HG02571 (cell line): ENCODE measurements around the gene TIMMDC1.
"Not testable (repeated sequence)": the region's sequence is repeated elsewhere in the genome, so short reads cannot be mapped to it uniquely, and the experiment has no call there.

Experiments
- ATAC-seq: cut with Tn5 transposase; IDR thresholded peaks from one replicate; pipeline ENCODE4 v1.9.1; 2021; ENCODE audit warnings: mild to moderate bottlenecking, moderate library complexity; ENCODE audit not compliant: unreplicated experiment

Gene TIMMDC1

DNA sequence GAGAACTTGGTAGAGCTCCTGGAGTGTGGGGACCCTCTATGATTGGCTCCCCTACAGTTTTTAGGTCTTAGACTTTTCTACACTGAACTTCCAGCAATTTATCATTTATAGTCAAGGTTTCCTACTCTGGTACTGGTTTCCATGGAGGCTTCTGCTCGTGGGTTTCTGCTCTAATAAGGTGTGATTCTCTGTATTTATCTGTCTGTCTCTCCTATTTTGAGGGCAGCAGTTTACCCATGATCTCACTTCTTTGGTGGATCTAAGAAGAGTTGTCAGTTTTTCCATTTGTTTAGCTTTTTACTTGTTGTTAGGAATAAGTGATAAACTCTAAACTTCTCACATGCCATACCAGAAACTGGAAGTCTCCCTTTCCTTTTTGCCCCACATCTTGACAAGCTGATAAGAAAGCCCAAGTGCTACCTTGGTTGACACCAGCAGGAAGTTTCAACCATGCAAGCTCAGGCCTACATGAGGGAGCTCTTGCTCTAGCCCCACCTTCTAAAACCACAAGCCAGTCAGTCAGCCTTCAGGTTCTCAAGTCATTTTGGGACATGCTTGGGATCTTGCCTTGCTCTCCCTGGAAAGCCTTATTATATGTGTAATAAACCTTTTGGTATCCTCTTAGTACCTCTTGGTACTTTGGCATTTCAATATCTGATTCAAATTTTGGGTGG lies 10.0 kb downstream of the TIMMDC1 start:
- ATAC-seq = no peak

DNA sequence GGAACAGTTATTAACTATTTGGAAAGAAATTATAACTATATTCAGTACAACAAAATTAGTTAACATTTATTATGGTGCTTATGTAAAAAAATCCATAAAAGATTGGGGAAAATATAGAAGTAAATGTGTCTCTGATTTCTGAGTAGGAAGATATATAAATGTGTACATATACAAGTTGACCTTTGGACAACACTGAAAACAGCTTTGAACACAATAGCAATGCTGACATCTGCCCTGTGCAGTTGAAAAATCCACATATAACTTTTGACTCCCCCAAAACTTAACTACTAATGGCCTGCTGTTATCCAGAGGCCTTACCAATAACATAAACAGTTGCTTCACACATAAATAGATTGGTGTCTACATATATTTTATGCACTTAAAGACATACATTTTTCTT lies 12.3 kb downstream of the TIMMDC1 start:
- no peak for ATAC-seq

DNA sequence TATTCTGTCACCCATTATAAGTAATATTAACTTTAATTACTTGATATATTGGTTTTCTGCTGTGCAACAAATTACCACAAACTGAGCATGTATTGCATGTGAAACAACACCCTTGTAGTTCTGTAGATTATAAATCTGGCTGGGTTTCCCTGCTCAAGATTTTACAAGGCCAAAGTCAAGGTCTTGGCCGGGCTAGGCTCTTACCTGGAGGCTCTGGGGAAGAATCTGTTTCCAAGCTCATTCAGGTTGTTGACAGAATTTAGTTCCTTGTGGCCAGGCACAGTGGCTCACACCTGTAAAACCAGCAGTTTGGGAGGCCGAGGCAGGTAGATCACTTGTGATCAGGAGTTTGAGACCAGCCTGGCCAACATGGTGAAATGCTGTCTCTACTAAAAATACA lies 16.3 kb downstream of the TIMMDC1 start:
- no peak for ATAC-seq

DNA sequence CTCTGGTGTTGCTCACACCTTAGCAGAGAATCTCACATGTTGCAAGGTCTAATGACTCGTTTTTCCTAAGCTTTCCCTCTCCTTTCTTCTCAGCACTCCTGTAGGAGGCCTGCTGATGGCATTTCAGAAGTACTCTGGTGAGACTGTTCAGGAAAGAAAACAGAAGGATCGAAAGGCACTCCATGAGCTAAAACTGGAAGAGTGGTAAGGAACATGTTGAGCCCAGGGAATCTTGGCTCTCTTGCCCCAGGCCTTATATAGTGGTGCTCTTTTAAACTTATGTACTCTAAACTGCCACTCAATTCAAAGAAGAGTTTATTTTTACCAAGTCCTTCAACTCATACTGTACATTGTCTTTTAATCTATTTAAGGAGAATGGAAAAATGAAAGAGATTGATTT lies 18.8 kb downstream of the TIMMDC1 start:
- ATAC-seq = no peak

DNA sequence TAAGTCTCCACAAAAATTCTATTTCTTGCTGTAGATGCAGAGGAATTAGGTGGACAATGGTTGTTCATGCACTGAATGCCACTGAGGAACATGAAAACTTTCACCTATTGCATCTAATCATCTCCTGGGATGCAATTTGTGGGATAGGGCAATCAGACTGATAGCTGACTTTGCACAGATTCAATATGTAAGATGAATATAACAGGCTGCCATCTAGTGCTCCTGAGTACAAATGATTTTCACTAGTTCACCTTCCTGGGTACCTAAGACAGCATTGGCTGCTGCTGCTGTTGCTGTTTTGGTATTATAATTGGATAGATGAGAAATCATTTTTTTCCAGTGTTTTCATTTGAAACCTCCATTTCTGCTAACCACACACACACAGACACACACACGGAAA lies 19.7 kb downstream of the TIMMDC1 start:
- ATAC-seq = no peak

DNA sequence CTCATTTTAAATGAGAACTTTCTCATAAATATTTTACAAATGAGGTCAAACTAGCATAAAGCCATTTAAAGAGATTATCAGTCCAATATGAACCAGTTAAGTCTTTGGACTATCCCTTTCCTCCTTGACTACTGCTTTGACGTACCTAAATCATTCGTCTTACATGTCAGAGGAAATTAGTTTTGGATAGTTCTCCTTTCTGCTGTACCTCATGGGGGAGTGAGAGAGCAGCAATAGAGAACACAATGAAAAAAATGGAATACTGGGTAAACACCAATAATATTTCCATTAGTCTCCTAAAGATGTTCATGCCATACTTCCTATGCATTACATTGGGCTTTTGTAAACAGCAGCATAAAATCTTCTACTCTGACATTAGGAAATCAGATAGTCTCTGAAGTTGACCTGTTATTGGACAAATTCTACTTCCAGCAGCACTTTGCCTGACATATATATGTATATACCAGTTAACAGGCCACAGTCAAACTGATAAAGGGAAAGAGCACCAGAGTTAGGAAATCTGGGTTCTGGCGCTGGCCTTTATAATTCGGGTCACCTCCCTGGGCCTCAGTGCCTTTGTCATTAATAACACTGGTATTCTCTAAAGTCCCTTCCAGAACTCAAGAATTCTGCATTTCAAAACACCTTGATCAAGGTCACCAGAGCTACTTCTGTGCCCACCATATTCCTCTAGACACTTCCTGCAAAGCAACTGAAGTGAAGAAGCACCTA lies 26.8 kb downstream of the TIMMDC1 start:
- no peak for ATAC-seq

DNA sequence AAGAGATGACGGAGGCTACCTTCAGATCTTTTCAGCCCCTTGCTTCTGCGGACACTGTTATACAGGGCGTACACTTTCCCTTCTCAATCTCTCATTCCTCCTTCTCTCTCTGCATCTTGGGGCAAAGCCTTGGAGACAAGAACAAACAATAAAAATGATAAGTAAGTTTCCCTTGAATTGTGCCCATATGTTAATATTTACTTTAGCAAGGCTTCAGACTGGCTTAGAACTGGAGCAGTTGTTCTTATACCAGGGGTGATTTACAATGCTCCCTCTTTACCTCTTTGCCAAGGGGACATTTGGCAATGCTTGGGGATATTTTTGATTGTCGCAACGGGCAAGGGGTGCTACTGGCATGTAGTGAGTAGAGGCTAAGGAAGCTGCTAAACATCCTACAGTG lies 29.4 kb downstream of the TIMMDC1 start:
- ATAC-seq = no peak

DNA sequence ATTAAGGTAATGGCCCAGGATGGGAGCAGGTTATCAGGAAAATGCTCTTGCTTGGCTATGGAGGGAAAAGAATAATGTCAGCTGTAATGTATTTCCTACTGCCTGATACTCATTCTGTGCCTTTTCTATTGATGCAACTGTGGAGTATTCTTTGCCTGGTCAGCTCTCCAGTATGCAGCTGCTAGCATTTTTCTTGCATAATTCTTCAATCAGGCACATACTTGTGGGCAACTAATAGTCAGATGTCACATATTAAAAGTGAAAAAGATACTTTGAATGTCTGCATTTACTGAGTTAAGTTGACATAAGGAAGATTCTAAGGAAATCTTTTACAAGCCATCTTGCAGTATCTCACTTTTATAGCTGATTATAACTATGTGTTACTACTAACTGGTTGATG lies 31.5 kb downstream of the TIMMDC1 start:
- ATAC-seq = no peak

DNA sequence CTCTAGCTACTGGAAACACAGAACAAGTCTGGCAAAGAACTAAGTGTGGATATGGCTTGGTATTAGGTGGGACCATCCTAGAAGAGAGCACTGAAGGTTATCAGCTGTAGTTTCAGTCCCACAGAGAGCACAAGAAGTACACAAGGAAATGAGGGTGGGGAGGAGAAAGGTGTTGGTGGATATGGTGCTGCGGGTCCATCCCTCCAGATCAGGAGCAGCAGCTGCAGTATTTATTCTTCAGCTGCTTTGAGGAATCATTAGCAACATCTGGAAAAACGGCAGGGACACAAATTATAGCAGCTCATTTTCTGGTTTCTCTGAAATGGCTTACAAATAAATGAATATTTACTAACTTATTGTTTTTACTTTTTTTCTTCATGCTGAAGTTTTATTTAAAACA lies 32.1 kb downstream of the TIMMDC1 start:
- no peak for ATAC-seq

DNA sequence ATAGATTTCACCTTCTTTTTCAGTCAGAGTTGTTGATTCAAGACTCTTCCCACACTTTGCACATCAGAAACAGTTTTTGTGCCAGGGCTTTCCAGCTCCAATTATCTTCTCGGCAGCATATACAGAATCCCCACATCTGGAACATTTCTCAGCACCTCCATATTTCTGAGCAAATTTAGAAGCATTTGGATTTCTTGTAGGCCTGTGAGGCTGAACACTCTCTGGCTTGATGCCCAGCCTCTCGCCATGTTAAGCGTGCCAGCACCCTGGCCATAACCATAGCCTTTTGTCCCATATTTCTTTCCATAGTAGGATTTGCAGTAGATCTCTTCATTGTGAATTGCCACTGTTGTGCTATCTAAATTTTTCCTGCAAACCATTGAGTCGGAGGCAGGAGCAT lies 32.8 kb downstream of the TIMMDC1 start:
- no peak for ATAC-seq

DNA sequence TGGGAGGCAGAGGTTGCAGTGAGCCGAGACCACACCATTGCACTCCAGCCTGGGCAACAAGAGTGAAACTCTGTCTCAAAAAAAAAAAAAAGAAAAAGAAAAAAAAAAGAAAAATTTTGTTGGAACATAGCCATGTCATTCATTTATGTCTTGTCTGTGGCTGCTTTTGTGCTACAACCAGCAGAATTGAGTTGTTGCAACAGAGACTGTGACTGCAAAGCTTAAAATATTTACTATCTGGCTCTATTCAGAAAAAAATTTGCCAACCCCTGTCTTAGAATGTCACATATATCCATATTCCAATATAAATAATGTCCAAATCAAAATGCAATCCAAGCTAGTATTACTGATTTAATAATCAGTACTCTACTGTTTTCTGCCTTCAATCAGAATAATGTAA lies 35.9 kb downstream of the TIMMDC1 start:
- ATAC-seq = no peak

DNA sequence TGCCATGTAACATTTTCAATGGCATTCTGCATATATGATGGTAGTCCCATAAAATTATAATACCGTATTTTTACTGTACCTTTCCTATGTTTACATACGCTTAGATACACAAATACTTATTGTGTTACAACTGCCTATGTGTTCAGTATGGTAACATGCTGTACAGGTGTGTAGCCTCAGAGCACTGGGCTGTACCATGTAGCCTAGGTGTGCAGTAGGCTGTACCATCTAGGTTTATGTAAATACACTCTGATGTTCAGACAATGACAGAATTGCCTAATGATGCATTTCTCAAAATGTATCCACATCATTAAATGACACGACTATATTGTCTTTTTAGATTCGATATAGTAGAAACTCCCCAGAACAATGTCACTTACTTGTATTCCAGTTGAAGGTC lies 38.4 kb downstream of the TIMMDC1 start:
- no peak for ATAC-seq

DNA sequence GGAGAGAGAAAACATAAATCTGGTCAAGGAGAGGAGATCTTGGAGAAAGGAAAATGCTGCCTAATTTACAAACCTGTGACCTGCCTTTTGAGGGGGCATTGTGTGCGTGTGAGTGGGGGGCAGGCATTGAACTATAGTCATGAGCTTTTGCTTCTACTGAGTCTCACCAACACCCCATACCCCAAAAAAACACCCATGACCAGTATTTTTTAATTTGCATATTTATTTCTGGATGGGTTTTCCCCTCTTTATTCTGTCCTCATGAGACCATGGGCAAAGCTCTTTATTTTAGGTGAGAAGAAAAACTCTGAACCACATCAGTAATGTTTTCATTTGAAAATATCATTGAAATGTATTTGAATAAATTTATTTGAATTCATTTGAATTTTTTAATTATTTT lies 40.4 kb downstream of the TIMMDC1 start:
- ATAC-seq = no peak

DNA sequence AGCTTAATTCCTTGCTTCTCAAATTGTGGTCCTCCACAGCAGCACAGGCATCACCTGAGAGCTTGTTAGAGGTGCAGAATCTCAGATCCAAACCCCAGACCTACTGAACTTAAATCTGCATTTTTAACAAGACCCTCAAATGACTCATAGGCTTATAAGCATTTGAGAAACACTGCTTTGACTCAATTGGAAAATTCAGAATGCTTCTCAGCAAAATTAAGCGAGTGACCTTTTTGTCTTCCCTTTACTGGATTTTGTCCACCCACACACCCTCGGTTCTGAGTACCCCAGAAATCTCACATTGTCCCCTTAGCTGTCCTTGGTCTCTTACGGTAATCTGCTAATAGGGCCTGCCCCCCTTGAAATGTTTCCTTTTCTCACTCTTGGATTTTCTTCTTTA lies 43.2 kb downstream of the TIMMDC1 start:
- ATAC-seq = no peak

DNA sequence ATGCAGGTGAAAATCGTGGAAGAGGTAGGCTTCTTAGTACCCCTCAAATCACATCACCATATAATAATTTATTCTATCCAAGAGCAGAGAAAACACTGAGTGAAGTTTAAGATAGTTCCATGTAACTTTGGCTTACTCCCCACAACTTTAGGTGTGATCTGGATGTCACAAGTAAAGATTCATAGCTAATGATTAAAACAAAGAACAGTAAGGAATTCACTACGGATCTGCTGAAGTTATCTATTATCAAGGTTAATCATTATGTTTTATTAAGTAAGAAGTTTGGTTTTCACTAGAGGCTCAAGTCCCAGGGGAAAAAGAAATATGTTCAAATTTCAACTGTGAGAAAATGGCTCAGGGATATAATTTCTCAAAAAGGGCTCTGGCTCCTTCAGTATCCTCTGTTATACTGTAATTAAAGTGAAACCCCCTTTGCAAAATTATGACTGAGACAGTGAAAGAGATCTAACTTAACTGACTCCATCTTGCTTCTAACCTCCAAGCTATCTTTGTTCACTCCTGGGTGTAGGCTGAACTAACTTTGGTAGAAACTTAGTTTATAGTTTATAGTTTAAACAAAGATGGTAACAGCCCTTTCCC lies 43.9 kb downstream of the TIMMDC1 start:
- no peak for ATAC-seq

DNA sequence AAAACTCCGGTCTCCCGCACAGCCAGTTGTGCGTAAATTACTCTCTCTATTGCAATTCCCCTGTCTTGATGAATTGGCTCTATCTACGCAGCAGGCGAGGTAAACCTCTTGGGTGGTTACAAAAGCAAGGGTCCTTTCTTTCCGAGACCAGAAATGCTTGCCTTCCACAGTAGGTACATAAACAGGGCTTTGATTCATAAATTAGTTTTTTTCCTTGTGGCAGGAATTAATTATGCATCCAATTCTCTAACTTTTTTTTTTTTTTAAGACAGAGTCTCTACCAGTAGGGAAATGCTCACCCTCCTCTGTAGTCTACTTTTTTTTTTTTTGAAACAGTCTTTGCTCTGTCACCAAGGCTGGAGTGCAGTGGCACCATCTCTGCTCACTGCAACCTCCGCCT lies 44.8 kb downstream of the TIMMDC1 start:
- ATAC-seq = no peak

DNA sequence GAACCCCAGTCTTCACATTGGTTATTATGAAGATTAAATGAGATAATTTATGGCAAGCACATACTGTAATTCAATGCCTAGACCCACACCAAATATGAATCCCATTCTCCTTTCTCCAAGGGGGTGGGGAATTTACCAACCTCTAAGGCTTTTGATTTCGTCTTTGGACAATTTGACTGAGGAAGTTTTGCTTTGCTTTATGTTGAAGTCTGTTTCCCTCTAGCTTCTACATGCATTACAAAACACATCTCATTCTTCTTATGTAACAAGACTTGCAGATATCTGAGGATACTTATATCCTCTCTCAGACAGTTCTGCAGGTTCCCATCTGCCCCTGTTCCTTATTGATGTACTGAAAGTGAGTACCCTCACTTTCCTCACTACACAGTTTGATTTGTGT lies 48.9 kb downstream of the TIMMDC1 start:
- ATAC-seq = no peak

DNA sequence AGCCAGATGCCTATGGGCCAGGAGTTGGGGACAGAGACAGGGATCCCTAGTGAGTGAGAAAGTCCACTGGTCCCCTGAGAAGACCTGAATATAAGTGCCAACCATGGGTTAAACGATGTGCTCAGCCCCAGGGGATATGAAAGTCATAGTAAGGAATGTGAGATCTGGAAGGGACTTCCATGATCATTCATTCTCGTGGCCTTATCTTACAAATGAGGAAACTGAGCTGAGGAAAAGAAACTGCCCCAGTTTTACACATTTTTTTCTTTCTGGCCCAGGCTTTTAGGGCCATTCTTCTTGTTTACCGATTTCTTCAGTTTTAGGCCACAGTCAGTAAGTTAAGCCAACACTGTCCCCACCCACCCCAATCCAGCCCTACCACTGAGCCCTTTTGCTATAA lies 50.0 kb downstream of the TIMMDC1 start:
- ATAC-seq = no peak

DNA sequence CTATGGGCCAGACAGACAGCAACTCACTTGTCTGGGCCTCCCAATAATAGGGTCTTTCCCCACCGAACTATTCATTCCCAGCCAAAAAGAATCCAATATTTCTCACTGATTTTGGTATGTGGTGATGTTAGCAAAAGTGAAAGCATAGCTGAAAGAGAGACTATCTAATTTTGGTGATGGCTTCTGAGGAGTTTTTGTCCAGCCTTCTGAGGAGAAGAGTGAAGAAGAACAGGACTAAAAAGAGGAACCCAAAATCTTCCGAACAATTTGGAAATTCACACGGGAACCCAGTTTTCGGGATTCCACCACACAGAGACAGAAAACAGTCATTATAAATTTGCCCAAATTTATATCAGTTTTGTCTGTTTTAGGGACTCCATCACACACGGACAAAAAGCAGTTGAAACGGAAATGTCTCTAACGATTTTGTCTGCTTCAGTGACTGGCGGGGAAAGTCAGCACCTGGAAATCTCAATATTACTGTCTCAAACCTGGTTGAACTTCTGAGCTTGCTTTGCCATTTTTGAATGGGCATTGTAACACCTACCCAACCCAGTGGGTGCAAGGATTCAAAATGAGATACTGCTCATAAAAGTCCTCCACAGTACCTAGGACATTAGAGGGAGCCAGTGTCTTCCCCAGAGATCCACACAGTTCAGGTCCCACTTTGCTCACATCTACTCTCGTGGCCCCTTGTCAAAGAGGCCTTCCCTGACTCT lies 52.0 kb downstream of the TIMMDC1 start:
- no peak for ATAC-seq

DNA sequence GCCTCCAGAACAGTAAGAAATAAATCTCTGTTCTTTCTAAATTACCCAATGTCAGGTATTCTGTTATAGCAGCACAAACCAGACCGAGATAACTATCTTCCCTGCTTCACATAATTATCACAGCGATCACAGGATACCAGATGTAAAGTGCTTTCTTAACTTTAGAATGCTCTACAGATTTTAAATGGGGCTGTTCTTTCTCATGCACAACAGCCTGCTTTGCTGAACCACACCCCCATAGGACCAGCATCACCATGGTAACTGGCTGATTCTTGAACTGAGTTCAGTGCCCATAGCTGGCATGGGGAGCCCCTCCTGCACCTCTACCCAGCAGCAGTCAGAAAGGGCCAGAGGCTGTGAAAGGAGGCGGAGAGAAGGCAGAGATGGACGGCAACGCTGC lies 53.3 kb downstream of the TIMMDC1 start:
- ATAC-seq = no peak

DNA sequence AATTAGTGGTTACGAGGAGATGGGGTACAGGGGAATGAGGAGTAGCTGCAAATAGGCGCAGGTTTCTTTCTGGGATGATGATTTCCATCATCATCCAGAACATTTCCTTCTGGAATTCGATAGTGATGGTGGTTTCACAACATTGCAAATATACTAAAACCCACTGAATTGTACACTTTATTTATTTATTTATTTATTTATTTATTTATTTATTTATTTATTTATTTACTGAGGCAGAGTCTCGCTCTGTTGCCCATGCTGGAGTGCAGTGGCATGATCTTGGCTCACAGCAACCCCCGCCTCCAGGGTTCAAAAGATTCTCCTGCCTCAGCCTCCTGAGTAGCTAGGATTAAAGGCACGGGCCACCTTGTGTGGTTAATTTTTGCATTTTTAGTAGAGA lies 54.6 kb downstream of the TIMMDC1 start:
- not testable (repeated sequence) for ATAC-seq
